NCI-H1092 (cell line): ENCODE results near the gene LAYN.

ENCODE experiments used
- DNase-seq: peaks from one replicate; lab custom pipeline; 2025; lab: John Stamatoyannopoulos, UW

Gene LAYN

GRCh38 chr11:111598148-111598547, 57.6 kb downstream of the LAYN start:
- no peak for DNase-seq

- DNase-seq, result no peak
Observed at GRCh38 chr11:111598559-111598958, 58.0 kb downstream of the LAYN start.

GRCh38 chr11:111601636-111601978, 61.1 kb downstream of the LAYN start:
- DNase-seq, result no peak

- DNase-seq, result peak; percentile 98
Observed at GRCh38 chr11:111601979-111602864, 61.7 kb downstream of the LAYN start, which contains the start of gene SIK2. Gene SIK2 (plus strand): TSS chr11:111602449. CDS start chr11:111602564, 115 bp downstream.

GRCh38 chr11:111602865-111603610, 62.5 kb downstream of the LAYN start:
- peak; percentile 64 for DNase-seq

- DNase-seq, result no peak
Observed at GRCh38 chr11:111603611-111604130, 63.2 kb downstream of the LAYN start.

- DNase-seq, result peak; percentile 43
Observed at GRCh38 chr11:111604392-111605009, 64.0 kb downstream of the LAYN start.

- DNase-seq, result no peak
Observed at GRCh38 chr11:111605681-111606080, 65.2 kb downstream of the LAYN start.

GRCh38 chr11:111606986-111607385, 66.5 kb downstream of the LAYN start:
- DNase-seq, result no peak

GRCh38 chr11:111607751-111608150, 67.2 kb downstream of the LAYN start:
- DNase-seq, result no peak
